Measurements from ENCODE around the gene COPB1. TPM values are rescaled to one million over a fixed set of nuclear protein-coding genes. Genes with fewer than 3 reads are reported as not detected.

COPB1 gene
- polyA plus RNA-seq, 1 donor from 2014 or later: 157 TPM

- Histone ChIP-seq H3K27me3 (ENCODE audit: insufficient read depth, low read depth, low read length) (no peaks in the 10 kb centered on the region), H3K9me2 (ENCODE audit: insufficient read depth, low read length) (no peaks in the 10 kb centered on the region), H3K9me3 (ENCODE audit: low read length) (no peaks in the 10 kb centered on the region), H4K20me1 (ENCODE audit: insufficient read depth) (no peaks in the 10 kb centered on the region), H3K9ac (ENCODE audit: low read length) (no peak overlapping the region), H3K4me2 (ENCODE audit: low read length) (no peak overlapping the region), H2AFZ (ENCODE audit: low read depth, low read length) (no peak overlapping the region), H3K36me3 (ENCODE audit: insufficient read depth, low read length) (peaks cover 4% of the 10 kb centered on the region), H3K4me3 (ENCODE audit: low read length) (no peak overlapping the region), H3K79me2 (replicated peaks; ENCODE audit: insufficient read depth, low read length) (no peaks in the 10 kb centered on the region), H3F3A (ENCODE audit: insufficient read depth, low read length, poor library complexity, severe bottlenecking) (no peaks in the 10 kb centered on the region), H3K27ac (ENCODE audit: low read length) (no peak overlapping the region)
- TF ChIP-seq TAF1 (IDR thresholded peaks at IDR 0.05; ENCODE audit: low read depth): no peak
Measured at GRCh38 chr11:14463623-14464022, 36.0 kb downstream of the COPB1 start.

- no peak overlapping the region for H3K27ac ChIP-seq (ENCODE audit: low read length)
Measured at GRCh38 chr11:14460147-14460546, 39.5 kb downstream of the COPB1 start.

GRCh38 chr11:14458377-14458776 is 41.2 kb downstream of the COPB1 start:
- Histone ChIP-seq H3K4me3 (ENCODE audit: low read length) (no peak overlapping the region), H3K9me3 (ENCODE audit: low read length) (no peaks in the 10 kb centered on the region), H3K27me3 (ENCODE audit: insufficient read depth, low read depth, low read length) (no peaks in the 10 kb centered on the region), H3K27ac (ENCODE audit: low read length) (no peak overlapping the region), H4K20me1 (ENCODE audit: insufficient read depth) (no peaks in the 10 kb centered on the region), H3F3A (ENCODE audit: insufficient read depth, low read length, poor library complexity, severe bottlenecking) (peaks cover 3% of the 10 kb centered on the region), H2AFZ (ENCODE audit: low read depth, low read length) (no peak overlapping the region), H3K9ac (ENCODE audit: low read length) (no peak overlapping the region), H3K79me2 (replicated peaks; ENCODE audit: insufficient read depth, low read length) (no peaks in the 10 kb centered on the region), H3K36me3 (ENCODE audit: insufficient read depth, low read length) (peaks cover 3% of the 10 kb centered on the region), H3K4me2 (ENCODE audit: low read length) (no peak overlapping the region), H3K9me2 (ENCODE audit: insufficient read depth, low read length) (no peaks in the 10 kb centered on the region)
- TF ChIP-seq POLR2AphosphoS5 (IDR thresholded peaks at IDR 0.05) (no peak), RAD21 (conservative IDR thresholded peaks at IDR 0.05) (no peak), SMC3 (conservative IDR thresholded peaks at IDR 0.05; ENCODE audit: poor library complexity) (no peak), MXI1 (conservative IDR thresholded peaks at IDR 0.05; ENCODE audit: poor library complexity, severe bottlenecking) (no peak), REST (IDR thresholded peaks at IDR 0.05; ENCODE audit: borderline replicate concordance) (no peak), EP300 (conservative IDR thresholded peaks at IDR 0.05; ENCODE audit: poor library complexity, severe bottlenecking) (no peak), TAF1 (IDR thresholded peaks at IDR 0.05; ENCODE audit: low read depth) (no peak), EZH2 (IDR thresholded peaks at IDR 0.05; ENCODE audit: borderline replicate concordance, insufficient read depth, low read length, poor library complexity, severe bottlenecking) (no peak), CTCF (IDR thresholded peaks at IDR 0.05; ENCODE audit: poor library complexity, severe bottlenecking) (no peak)

More at GRCh38 chr11:14460147-14460546, 39.5 kb downstream of the COPB1 start:
- H3K9ac ChIP-seq (ENCODE audit: low read length): no peak overlapping the region
- no peak overlapping the region for H3K4me3 ChIP-seq (ENCODE audit: low read length)
- H3K36me3 ChIP-seq (ENCODE audit: insufficient read depth, low read length): peaks cover 8% of the 10 kb centered on the region
- H2AFZ ChIP-seq (ENCODE audit: low read depth, low read length): no peak overlapping the region
- no peaks in the 10 kb centered on the region for H3K79me2 ChIP-seq (replicated peaks; ENCODE audit: insufficient read depth, low read length)
- H3F3A ChIP-seq (ENCODE audit: insufficient read depth, low read length, poor library complexity, severe bottlenecking): peaks cover 3% of the 10 kb centered on the region
- H3K27me3 ChIP-seq (ENCODE audit: insufficient read depth, low read depth, low read length): no peaks in the 10 kb centered on the region
- no peaks in the 10 kb centered on the region for H3K9me3 ChIP-seq (ENCODE audit: low read length)
- no peaks in the 10 kb centered on the region for H3K9me2 ChIP-seq (ENCODE audit: insufficient read depth, low read length)
- H3K4me2 ChIP-seq (ENCODE audit: low read length): no peak overlapping the region
- no peak for TF ChIP-seq TAF1 (IDR thresholded peaks at IDR 0.05; ENCODE audit: low read depth)
- H4K20me1 ChIP-seq (ENCODE audit: insufficient read depth): no peaks in the 10 kb centered on the region

All from neural cell (in vitro differentiated cells).